Hepatocyte (in vitro differentiated cells): ENCODE data around the gene DIAPH1. TPM values are rescaled to one million over a fixed set of nuclear protein-coding genes. Genes with fewer than 3 reads are reported as not detected.

ENCODE experiments used
- DNase-seq: peaks from one replicate; pipeline ENCODE4 v3.0.0-alpha.2; 2016; ENCODE audit warnings: low spot score
- H2AFZ ChIP-seq: fragments of 200-600 bp; sonication (generic); 2 replicates; pipeline ENCODE4 v1.6.0; 2016; ENCODE audit warnings: antibody characterized with exemption, mild to moderate bottlenecking
- H3K27ac ChIP-seq: fragments of 200-600 bp; sonication (generic); 2 replicates; pipeline ENCODE4 v1.5.1; 2016; ENCODE audit warnings: mild to moderate bottlenecking
- H3K27me3 ChIP-seq: fragments of 200-600 bp; sonication (generic); 2 replicates; pipeline ENCODE4 v1.6.1; 2016
- H3K36me3 ChIP-seq: fragments of 200-600 bp; sonication (generic); replicated peaks from 2 replicates; pipeline ENCODE4 v1.5.1; 2016; ENCODE audit warnings: low read depth; ENCODE audit not compliant: insufficient read depth
- H3K4me1 ChIP-seq: fragments of 200-600 bp; sonication (generic); 2 replicates; pipeline ENCODE4 v1.5.1; 2016; ENCODE audit warnings: mild to moderate bottlenecking, moderate library complexity; ENCODE audit not compliant: insufficient read depth
- H3K4me2 ChIP-seq: fragments of 200-600 bp; sonication (generic); 2 replicates; pipeline ENCODE4 v1.6.0; 2016
- H3K4me3 ChIP-seq: fragments of 200-600 bp; sonication (generic); 2 replicates; pipeline ENCODE4 v1.5.1; 2016; ENCODE audit warnings: mild to moderate bottlenecking
- H3K79me2 ChIP-seq: fragments of 200-600 bp; sonication (generic); 2 replicates; pipeline ENCODE4 v1.6.0; 2017; ENCODE audit warnings: mild to moderate bottlenecking
- H3K9me2 ChIP-seq: fragments of 200-600 bp; sonication (generic); replicated peaks from 2 replicates; pipeline ENCODE4 v1.6.0; 2017; ENCODE audit warnings: mild to moderate bottlenecking; ENCODE audit not compliant: insufficient read depth
- H3K9me3 ChIP-seq: fragments of 200-600 bp; sonication (generic); 2 replicates; pipeline ENCODE4 v1.5.1; 2016; ENCODE audit warnings: low read depth, mild to moderate bottlenecking
- H4K20me1 ChIP-seq: fragments of 200-600 bp; sonication (generic); 2 replicates; pipeline ENCODE4 v1.6.0; 2016; ENCODE audit warnings: mild to moderate bottlenecking; ENCODE audit not compliant: insufficient read depth, poor library complexity, severe bottlenecking
- EZH2 ChIP-seq: fragments of 200-600 bp; sonication (generic); IDR thresholded peaks from 2 replicates; pipeline ENCODE4 v1.6.1; 2016; ENCODE audit warnings: antibody characterized with exemption, mild to moderate bottlenecking, borderline replicate concordance
- EZH2phosphoT487 ChIP-seq: fragments of 200-600 bp; sonication (generic); IDR thresholded peaks from one replicate; pipeline ENCODE4 v1.6.1; 2018; ENCODE audit warnings: antibody characterized with exemption, mild to moderate bottlenecking, low read depth, moderate library complexity; ENCODE audit not compliant: unreplicated experiment, severe bottlenecking
- WGBS: methylation state at CpG from one replicate; pipeline ENCODE4 v1.1.6; 2016; ENCODE audit warnings: low lambda C conversion rate; ENCODE audit errors: missing lambda C conversion rate; 5-methylcytosine and 5-hydroxymethylcytosine counted together
- polyA plus RNA-seq: library from polyadenylated mRNA; unstranded; fragments of >200 nt; fragmentation: Nextera tagmentation; extraction: Ambion mirVana; gene quantifications from 2 replicates; pipeline ENCODE4 v1.2.1, GENCODE V29; 2016
- total RNA-seq: library from RNA; depleted of rRNA; stranded (reverse); fragments of >200 nt; gene quantifications from 2 replicates; pipeline ENCODE4 v1.2.3, GENCODE V29; 2014
- TF ChIP-seq, protein P1 (sequence below): fragments of 200-600 bp; sonication (generic); IDR thresholded peaks from 2 replicates; pipeline ENCODE4 v1.5.1; 2016; ENCODE audit warnings: antibody characterized with exemption, mild to moderate bottlenecking; ENCODE audit not compliant: poor library complexity

Gene DIAPH1
- total and polyA plus RNA-seq, 2 experiments from 2014 or later: 56.6 to 62.4 TPM

GRCh38 chr5:141609044-141609443 is 9.8 kb downstream of the DIAPH1 start:
- Histone ChIP-seq H3K79me2 (peaks cover 92% of the 10 kb centered on the region), H3K9me3 (no peaks in the 10 kb centered on the region), H2AFZ (no peak overlapping the region), H3K27me3 (no peaks in the 10 kb centered on the region), H3K4me1 (peaks cover 18% of the 10 kb centered on the region), H3K9me2 (no peaks in the 10 kb centered on the region), H3K27ac (peak overlapping the region; percentile 77), H3K4me2 (peak overlapping the region; percentile 57), H3K4me3 (no peak overlapping the region), H4K20me1 (peaks cover 8% of the 10 kb centered on the region), H3K36me3 (no peaks in the 10 kb centered on the region)
- TF ChIP-seq, protein P1, sequence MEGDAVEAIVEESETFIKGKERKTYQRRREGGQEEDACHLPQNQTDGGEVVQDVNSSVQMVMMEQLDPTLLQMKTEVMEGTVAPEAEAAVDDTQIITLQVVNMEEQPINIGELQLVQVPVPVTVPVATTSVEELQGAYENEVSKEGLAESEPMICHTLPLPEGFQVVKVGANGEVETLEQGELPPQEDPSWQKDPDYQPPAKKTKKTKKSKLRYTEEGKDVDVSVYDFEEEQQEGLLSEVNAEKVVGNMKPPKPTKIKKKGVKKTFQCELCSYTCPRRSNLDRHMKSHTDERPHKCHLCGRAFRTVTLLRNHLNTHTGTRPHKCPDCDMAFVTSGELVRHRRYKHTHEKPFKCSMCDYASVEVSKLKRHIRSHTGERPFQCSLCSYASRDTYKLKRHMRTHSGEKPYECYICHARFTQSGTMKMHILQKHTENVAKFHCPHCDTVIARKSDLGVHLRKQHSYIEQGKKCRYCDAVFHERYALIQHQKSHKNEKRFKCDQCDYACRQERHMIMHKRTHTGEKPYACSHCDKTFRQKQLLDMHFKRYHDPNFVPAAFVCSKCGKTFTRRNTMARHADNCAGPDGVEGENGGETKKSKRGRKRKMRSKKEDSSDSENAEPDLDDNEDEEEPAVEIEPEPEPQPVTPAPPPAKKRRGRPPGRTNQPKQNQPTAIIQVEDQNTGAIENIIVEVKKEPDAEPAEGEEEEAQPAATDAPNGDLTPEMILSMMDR: no peak
- TF ChIP-seq EZH2phosphoT487 (no peak), EZH2 (no peak)
- DNase-seq: no peak
- 83% methylated on average over 3 of the region's 3 CpGs for WGBS

DNA sequence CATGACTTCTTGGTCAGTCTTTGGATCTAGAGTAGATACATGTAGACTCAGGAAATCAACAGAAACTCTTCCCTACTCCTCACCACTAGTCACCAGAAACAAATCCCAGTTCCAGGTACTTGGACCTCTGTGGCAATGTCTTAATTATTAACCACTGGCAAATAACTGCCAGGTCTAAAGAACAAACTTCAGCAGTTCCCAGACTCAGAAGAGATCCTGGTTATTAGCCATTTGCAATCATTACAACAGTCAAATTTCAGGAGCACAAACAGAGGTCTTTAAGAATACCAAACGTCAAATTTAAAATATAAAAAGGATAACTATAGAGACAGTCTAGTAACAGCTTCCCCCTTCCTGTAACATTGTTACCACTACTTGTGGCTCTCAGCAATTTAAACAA is 10.2 kb downstream of the DIAPH1 start:
- H2AFZ ChIP-seq: no peak overlapping the region
- no peaks in the 10 kb centered on the region for H3K36me3 ChIP-seq
- peaks cover 18% of the 10 kb centered on the region for H3K4me1 ChIP-seq
- H3K4me3 ChIP-seq: no peak overlapping the region
- peak; percentile 40 for DNase-seq
- H3K27ac ChIP-seq: peak overlapping the region; percentile 77
- H3K27me3 ChIP-seq: no peaks in the 10 kb centered on the region
- H3K79me2 ChIP-seq: peaks cover 92% of the 10 kb centered on the region
- TF ChIP-seq, protein P1: no peak
- TF ChIP-seq EZH2phosphoT487 (no peak), EZH2 (no peak)
- H3K9me3 ChIP-seq: no peaks in the 10 kb centered on the region
- 52% methylated on average over 1 of the region's 1 CpG for WGBS
- no peaks in the 10 kb centered on the region for H3K9me2 ChIP-seq
- peak overlapping the region; percentile 57 for H3K4me2 ChIP-seq
- peaks cover 5% of the 10 kb centered on the region for H4K20me1 ChIP-seq

GRCh38 chr5:141608046-141608445 is 10.8 kb downstream of the DIAPH1 start:
- Histone ChIP-seq H3K9me2 (no peaks in the 10 kb centered on the region), H3K4me3 (no peak overlapping the region), H3K36me3 (no peaks in the 10 kb centered on the region), H4K20me1 (no peaks in the 10 kb centered on the region), H3K9me3 (no peaks in the 10 kb centered on the region), H3K27me3 (no peaks in the 10 kb centered on the region), H3K4me1 (peaks cover 18% of the 10 kb centered on the region), H3K4me2 (peak overlapping the region; percentile 57), H3K79me2 (peaks cover 92% of the 10 kb centered on the region), H2AFZ (no peak overlapping the region), H3K27ac (peak overlapping the region; percentile 77)
- TF ChIP-seq EZH2phosphoT487 (no peak), EZH2 (no peak)
- TF ChIP-seq, protein P1: no peak
- DNase-seq: no peak
- WGBS: 74% methylated on average over 2 of the region's 2 CpGs
